ENCODE results near the gene PDCD1.

GRCh38 chr2:241874277-241874925 lies 15.7 kb upstream of the PDCD1 start:
- no peak for TF ChIP-seq CTCF (IDR thresholded peaks at IDR 0.05 in 2 of 3, conservative IDR thresholded peaks at IDR 0.05 in 1 of 3; ENCODE audit: control insufficient read depth in 2 of 3, extremely low read depth in 1 of 3, insufficient read depth in 1 of 3, low read depth in 3 of 3, low read length in 3 of 3)
- TF ChIP-seq GATAD2B (conservative IDR thresholded peaks at IDR 0.05; ENCODE audit: low read depth) = no peak
- no peak for TF ChIP-seq YY1 (IDR thresholded peaks at IDR 0.05; ENCODE audit: low read depth, low read length)
- TF ChIP-seq CEBPB (IDR thresholded peaks at IDR 0.05; ENCODE audit: borderline replicate concordance in 1 of 2, low read depth in 2 of 2, low read length in 2 of 2) = no peak
- TF ChIP-seq TCF12 (IDR thresholded peaks at IDR 0.05; ENCODE audit: low read depth, low read length) = no peak
- TF ChIP-seq NR2C2 (IDR thresholded peaks at IDR 0.05; ENCODE audit: borderline replicate concordance, control insufficient read depth, insufficient read length, low read depth) = no peak
- no peak for TF ChIP-seq HDAC6 (IDR thresholded peaks at IDR 0.05; ENCODE audit: unreplicated experiment)
- no peak for TF ChIP-seq KDM1A (IDR thresholded peaks at IDR 0.05; ENCODE audit: borderline replicate concordance)
